ENCODE measurements around the gene SLC6A20.
"Not testable (repeated sequence)": the region's sequence is repeated elsewhere in the genome, so short reads cannot be mapped to it uniquely, and the experiment has no call there.

Gene SLC6A20

DNA sequence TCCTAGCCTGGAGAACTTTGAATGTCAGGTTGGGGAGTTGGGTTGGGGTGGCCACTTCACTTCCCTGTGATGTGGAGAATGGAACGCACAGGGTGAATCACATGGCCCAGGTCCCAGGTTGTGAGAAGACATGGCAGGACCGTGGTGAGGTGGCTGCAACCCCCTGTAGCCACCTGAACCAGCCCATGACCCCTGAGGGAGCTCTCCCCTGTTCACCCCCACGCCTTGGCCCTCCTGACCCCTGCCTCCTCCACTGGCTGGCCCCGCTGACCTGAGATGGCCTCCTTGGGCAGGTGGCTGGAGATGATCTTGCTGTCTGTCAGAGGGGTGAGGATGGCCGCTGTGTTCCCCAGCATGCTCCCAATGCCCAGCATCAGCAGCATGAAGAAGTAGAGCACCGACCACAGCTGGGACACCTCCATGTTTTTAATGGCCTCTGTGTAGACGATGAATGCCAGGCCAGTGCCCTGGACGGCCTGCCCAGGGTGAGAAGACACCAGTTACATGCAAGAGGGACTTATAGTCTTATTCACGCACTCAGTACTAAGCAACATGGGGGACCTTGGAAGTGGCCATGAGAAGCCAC is 31.0 kb downstream of the SLC6A20 start:
- intact Hi-C loops (cut with micrococcal nuclease): no loop called here
- no peak overlapping the region for H3K27ac Mint-ChIP-seq
- peaks cover 15% of the 10 kb centered on the region for H3K27me3 Mint-ChIP-seq
- no peaks in the 10 kb centered on the region for H3K36me3 Mint-ChIP-seq (ENCODE audit: low read depth)
- no peaks in the 10 kb centered on the region for H3K9me3 Mint-ChIP-seq
- no peak overlapping the region for H3K4me3 Mint-ChIP-seq
- peaks cover 5% of the 10 kb centered on the region for H3K4me1 Mint-ChIP-seq (ENCODE audit: low read depth)

DNA sequence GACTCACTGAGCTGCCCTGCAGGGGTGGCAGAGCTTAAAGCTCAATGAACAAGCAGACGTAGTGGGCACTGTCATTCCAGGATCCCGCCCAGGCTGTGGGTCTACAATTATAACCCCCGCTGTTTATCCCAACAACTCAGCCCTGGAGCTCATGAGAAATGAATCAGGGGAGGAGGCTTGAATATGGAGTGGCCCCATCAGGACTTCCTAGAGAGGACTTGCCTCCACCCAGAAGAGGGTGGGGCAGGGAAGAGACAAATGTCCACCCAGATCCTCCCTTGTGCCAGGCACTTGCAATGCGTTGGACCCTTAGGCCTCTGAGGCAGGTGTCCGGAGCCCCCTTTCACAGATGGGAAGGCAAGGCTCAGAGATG is 33.0 kb downstream of the SLC6A20 start:
- no peaks in the 10 kb centered on the region for H3K9me3 Mint-ChIP-seq
- no peak overlapping the region for H3K4me3 Mint-ChIP-seq
- intact Hi-C loops (cut with micrococcal nuclease): no loop called here
- H3K27me3 Mint-ChIP-seq: peaks cover 9% of the 10 kb centered on the region
- no peaks in the 10 kb centered on the region for H3K36me3 Mint-ChIP-seq (ENCODE audit: low read depth)
- no peak overlapping the region for H3K27ac Mint-ChIP-seq
- peaks cover 5% of the 10 kb centered on the region for H3K4me1 Mint-ChIP-seq (ENCODE audit: low read depth)

DNA sequence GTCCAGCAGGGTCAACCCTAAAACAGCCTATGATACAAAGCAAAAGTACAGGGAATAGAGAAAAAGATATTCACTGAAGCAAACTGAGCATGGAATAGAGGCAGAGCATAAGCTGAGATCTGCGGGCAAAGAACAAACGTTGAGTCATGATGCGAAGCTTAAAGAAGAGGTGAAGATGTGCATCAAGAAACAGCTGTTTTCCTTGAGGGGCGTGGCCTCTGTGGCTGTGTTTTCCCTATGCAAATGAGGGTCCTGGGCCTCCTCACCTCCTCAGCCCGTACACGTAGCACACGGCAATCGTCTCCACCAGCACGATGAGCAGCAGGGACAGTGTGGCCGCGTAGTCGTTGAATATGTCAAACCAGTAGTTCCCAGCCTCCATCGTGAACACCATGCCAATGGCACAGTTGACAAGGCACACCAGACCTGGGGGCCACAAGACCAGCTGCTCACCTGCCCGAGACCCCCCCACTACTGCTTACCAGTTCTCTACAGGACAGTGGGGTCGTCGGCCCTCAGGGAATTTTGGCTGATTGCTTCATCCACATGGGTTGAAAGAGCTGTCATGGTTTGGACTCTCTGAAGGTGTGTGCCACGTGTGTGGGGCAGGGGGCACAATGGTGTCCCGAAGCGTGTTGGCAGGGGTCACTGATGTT is 33.6 kb downstream of the SLC6A20 start:
- intact Hi-C loops (cut with micrococcal nuclease): no loop called here
- H3K4me3 Mint-ChIP-seq: no peak overlapping the region
- H3K27me3 Mint-ChIP-seq: peaks cover 7% of the 10 kb centered on the region
- peaks cover 5% of the 10 kb centered on the region for H3K4me1 Mint-ChIP-seq (ENCODE audit: low read depth)
- H3K36me3 Mint-ChIP-seq (ENCODE audit: low read depth): no peaks in the 10 kb centered on the region
- H3K9me3 Mint-ChIP-seq: no peaks in the 10 kb centered on the region
- no peak overlapping the region for H3K27ac Mint-ChIP-seq

DNA sequence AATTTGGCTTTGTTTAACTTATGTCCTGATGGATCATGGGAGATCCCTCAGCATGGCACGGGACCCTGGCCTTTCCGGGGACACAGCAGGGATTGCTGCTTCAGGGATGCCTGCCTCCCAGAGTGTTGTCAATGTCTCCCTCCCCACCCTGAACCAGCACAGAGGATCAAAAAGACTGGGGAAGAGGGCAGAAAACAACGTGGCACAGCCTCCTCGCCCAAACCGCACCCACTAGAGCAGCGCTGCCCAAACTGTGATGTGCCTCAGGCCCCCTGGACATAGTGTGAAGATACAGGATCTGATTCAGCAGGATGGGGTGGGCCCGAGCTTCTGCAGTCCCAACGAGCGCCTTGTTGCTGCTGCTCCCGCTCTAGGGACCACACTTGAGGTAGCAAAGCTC is 34.5 kb downstream of the SLC6A20 start:
- Mint-ChIP-seq H3K27ac (no peak overlapping the region), H3K4me1 (ENCODE audit: low read depth) (peaks cover 5% of the 10 kb centered on the region), H3K9me3 (no peaks in the 10 kb centered on the region), H3K27me3 (peaks cover 3% of the 10 kb centered on the region), H3K36me3 (ENCODE audit: low read depth) (no peaks in the 10 kb centered on the region), H3K4me3 (no peak overlapping the region)
- intact Hi-C loops (cut with micrococcal nuclease): loop anchor here (1.0 kb wide), 2 partner anchors 167 to 316 kb away; no protein-coding TSS in a partner anchor

DNA sequence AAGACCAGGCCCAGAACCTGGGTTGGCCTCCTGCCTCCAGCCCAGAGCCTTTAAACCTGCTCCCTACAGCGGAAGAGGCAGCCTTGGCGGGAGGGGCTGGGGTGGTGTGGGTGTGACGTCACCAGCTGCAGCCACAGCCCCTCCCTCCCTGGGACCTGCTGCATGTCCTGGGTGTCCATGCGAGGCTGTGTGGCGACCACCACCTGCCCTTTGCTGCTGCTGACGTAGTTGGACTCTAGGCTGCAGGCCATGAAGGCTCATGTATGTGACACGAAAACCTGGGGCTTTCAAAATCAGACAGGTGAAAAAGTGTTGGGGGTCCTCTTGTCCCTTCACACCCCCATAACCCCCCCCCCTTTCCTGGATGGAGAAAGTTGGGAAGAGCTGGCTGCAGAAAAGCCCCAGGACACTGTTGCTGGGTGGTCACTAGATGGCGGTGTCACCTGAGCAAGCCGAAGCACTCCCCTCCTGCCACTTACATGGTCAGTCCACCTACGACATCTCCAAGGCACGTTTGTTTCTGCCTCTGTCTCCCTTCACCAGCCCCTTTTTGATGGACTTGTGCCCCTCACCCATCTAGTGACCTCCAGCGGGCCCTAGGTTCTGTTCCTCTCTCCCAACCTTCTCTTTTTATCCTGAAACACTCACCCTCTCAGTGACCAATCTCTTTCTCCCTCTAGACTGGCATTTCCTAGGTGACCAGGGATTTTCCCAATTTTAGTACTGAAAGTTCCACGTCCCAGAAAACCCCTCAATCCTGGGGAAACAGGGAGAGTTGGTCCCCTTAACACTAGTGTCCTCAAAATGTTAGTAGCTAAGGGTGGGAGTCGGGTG is 35.2 kb downstream of the SLC6A20 start:
- Mint-ChIP-seq H3K27me3 (peaks cover 3% of the 10 kb centered on the region), H3K4me3 (no peak overlapping the region), H3K9me3 (no peaks in the 10 kb centered on the region), H3K27ac (no peak overlapping the region), H3K4me1 (ENCODE audit: low read depth) (peaks cover 5% of the 10 kb centered on the region), H3K36me3 (ENCODE audit: low read depth) (no peaks in the 10 kb centered on the region)
- intact Hi-C loops (cut with micrococcal nuclease): loop anchor here (1.0 kb wide), 2 partner anchors 168 to 317 kb away; no protein-coding TSS in a partner anchor

DNA sequence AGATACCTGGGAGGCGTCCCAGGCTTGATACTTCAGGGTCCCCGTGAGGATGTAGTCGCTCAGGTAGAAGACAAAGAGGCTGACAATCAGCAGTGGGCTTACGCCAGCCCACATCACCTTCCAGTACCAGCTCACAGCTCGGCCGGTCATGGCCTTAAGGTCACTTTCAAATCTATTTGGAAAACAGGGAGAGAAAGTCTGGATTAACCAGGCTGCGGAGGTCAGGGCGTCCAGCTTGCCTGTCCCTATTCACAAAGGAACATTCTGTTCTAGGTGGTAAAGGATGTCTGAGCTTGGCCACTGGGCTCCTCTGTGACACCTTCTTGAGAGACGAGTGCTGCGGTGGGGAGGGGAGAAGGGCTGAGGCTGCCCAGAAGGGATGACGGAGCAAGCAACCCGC is 36.5 kb downstream of the SLC6A20 start:
- H3K4me1 Mint-ChIP-seq (ENCODE audit: low read depth): peaks cover 5% of the 10 kb centered on the region
- H3K36me3 Mint-ChIP-seq (ENCODE audit: low read depth): no peaks in the 10 kb centered on the region
- no peak overlapping the region for H3K27ac Mint-ChIP-seq
- H3K9me3 Mint-ChIP-seq: no peaks in the 10 kb centered on the region
- H3K27me3 Mint-ChIP-seq: peaks cover 3% of the 10 kb centered on the region
- intact Hi-C loops (cut with micrococcal nuclease): no loop called here
- no peak overlapping the region for H3K4me3 Mint-ChIP-seq

DNA sequence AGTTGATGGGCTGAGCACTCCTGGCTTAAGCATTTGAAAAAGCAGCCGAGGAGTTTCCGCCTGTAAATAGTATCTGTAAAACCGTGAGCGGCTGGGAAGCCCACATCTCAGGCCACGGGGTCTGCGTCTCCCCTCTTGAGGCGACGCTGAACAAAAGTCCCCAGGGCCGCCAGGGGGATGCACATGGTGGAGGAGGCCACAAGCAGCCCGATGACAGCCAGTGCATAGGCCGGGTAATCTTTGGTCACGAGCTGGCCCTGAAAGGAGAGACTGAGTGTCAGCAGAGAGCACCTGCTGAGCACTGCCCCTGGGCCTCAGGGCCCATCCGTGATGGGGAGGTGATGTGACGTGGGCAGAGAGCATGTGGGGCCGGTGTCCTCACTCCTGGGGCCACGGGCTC is 37.5 kb downstream of the SLC6A20 start:
- Mint-ChIP-seq H3K27ac (no peak overlapping the region), H3K4me1 (ENCODE audit: low read depth) (peaks cover 11% of the 10 kb centered on the region), H3K27me3 (peaks cover 3% of the 10 kb centered on the region), H3K36me3 (ENCODE audit: low read depth) (no peaks in the 10 kb centered on the region), H3K9me3 (no peaks in the 10 kb centered on the region), H3K4me3 (no peak overlapping the region)
- intact Hi-C loops (cut with micrococcal nuclease): no loop called here

DNA sequence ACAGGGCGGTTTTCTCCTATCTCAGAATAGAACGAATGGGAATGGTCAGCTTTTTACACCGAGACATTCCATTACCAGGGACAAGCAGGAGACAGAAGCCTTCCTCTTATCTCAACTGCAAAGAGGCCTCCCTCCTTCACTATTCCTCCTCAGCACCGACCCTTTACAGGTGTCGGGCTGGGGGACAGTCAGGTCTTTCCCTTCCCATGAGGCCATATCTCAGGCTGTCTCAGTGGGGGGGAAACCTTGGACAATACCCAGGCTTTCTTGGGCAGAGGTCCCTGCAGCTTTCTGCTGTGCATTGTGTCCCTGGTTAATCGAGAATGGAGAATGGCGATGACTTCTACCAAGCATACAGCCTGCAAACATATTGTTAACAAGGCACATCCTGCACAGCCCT is 39.2 kb downstream of the SLC6A20 start:
- H3K9me3 Mint-ChIP-seq; H3K27ac Mint-ChIP-seq; H3K4me3 Mint-ChIP-seq; H3K27me3 Mint-ChIP-seq; intact Hi-C loops (cut with micrococcal nuclease); H3K36me3 Mint-ChIP-seq (ENCODE audit: low read depth): not testable (repeated sequence)
- peaks cover 12% of the 10 kb centered on the region for H3K4me1 Mint-ChIP-seq (ENCODE audit: low read depth)

DNA sequence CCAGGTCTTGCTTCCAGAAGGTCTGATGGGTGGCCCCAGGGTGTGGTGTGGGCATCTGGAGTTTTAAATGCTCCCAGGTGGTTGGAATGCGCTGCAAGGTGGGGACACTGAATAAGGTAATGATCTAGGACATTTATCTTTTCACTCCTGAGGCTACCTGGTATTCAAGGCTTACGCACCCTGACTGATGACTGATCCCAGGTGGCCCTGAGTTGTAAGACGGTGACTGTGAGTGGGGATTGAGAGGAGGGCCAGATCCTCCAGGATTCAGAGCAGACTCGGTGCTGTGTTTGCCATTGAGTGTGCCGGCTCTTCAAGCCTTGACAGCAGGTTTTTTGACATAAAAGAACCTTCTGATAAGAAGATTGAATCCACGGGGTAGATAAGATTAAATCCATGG is 40.3 kb downstream of the SLC6A20 start:
- Mint-ChIP-seq H3K4me1 (ENCODE audit: low read depth) (peaks cover 8% of the 10 kb centered on the region), H3K36me3 (ENCODE audit: low read depth) (no peaks in the 10 kb centered on the region), H3K27me3 (peaks cover 3% of the 10 kb centered on the region), H3K4me3 (no peak overlapping the region), H3K27ac (no peak overlapping the region), H3K9me3 (no peaks in the 10 kb centered on the region)
- intact Hi-C loops (cut with micrococcal nuclease): no loop called here

DNA sequence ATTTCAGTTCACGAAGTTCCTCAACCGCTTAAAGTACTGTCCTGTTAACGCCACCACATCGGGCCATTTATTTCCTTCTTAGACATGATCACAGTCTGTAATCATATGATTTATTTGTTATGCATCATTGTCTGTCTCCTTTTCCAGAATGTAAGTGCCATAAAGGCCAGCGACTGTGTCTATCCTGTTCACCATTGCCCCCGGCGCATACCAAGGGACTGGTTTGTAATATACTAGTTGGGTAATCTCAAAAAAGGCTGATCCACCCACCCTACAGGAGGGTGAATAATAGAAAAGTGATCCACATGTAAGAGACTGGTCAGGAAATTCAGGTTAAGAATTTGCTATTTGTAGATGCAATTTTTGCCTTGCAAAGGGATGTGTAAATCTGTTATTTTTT is 41.9 kb downstream of the SLC6A20 start:
- Mint-ChIP-seq H3K9me3 (no peaks in the 10 kb centered on the region), H3K36me3 (ENCODE audit: low read depth) (no peaks in the 10 kb centered on the region), H3K27me3 (no peaks in the 10 kb centered on the region), H3K4me3 (no peak overlapping the region), H3K4me1 (ENCODE audit: low read depth) (peaks cover 7% of the 10 kb centered on the region), H3K27ac (no peak overlapping the region)
- intact Hi-C loops (cut with micrococcal nuclease): no loop called here

DNA sequence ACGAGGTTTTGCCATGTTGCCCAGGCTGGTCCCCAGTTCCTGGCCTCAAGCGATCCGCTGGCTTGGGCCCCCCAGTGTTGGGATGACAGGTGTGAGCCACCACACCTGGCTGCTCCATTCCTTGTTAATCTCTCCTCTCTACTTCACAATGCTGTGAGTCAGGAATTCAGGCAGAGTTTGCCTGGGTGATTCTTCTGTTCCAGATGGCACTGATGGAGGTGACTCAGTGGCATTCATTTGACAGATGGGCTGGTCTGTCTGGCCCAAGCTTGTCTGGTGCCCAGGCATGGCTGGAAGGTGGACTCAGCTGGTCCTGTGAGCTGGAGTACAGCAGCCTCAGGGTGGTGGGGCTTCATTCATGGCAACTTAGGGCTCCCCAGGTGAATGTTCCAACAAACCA is 43.2 kb downstream of the SLC6A20 start:
- Mint-ChIP-seq H3K4me3 (no peak overlapping the region), H3K36me3 (ENCODE audit: low read depth) (peaks cover 10% of the 10 kb centered on the region), H3K27me3 (no peaks in the 10 kb centered on the region), H3K9me3 (peaks cover 9% of the 10 kb centered on the region), H3K4me1 (ENCODE audit: low read depth) (peaks cover 7% of the 10 kb centered on the region), H3K27ac (no peak overlapping the region)
- intact Hi-C loops (cut with micrococcal nuclease): no loop called here

DNA sequence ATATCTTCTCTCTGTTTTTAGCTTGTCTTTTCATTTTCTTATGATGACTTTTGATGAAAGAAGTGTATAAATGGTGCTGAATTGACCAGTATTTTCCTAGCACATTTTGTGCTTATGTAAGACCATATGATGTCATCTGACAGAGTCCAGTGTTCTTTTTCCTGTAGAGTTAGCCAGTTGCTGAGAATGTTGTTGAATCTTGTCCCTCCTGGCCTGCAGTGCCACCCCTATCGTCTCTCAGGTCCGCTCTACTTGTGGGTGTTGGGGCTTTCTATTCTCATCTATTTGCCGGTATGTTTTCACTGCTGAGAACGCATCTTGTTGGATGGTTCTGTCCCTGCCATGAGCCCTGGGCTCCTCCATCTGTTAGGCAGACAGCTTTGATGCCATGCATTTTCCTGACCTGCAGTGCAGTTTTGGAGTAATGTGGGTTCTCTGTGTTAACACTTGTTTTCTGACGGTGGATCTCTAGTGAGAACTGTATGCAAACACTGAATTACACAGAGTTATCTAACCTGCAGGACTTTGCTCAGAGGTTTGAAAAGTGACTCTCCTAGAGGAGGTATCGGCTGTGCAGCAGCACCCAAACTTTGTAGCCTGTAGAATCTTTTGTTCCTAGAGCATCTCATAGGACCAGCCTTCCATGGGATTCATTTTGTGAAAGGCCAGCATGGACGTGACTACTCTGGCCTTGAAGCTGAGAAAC is 44.6 kb downstream of the SLC6A20 start:
- H3K27ac Mint-ChIP-seq: no peak overlapping the region

DNA sequence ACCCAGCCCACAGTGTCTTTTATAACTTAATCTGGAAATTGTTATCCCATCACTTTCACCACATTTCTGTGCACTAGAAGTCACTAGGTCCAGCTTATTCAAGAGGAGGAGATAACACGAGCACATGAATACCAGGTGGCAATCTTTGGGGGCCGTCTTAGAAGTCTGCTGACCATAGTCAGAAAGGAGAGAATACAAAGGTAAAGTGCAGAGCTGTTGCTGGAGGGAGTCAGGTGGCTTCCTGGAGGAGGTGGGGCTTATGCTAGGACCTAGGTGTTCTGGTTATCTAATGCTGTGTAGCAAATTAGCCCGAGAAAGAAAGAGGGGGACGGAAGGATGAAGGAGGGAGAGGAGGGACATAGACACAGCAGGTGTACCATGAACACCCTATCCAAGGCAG is 46.5 kb downstream of the SLC6A20 start:
- Mint-ChIP-seq H3K36me3 (ENCODE audit: low read depth) (peaks cover 41% of the 10 kb centered on the region), H3K27me3 (no peaks in the 10 kb centered on the region), H3K9me3 (peaks cover 9% of the 10 kb centered on the region), H3K27ac (no peak overlapping the region), H3K4me3 (no peak overlapping the region), H3K4me1 (ENCODE audit: low read depth) (peaks cover 7% of the 10 kb centered on the region)
- intact Hi-C loops (cut with micrococcal nuclease): no loop called here

More for the DNA sequence above, 44.6 kb downstream of the SLC6A20 start:
- H3K4me3 Mint-ChIP-seq: no peak overlapping the region
- peaks cover 24% of the 10 kb centered on the region for H3K36me3 Mint-ChIP-seq (ENCODE audit: low read depth)
- intact Hi-C loops (cut with micrococcal nuclease): no loop called here
- no peaks in the 10 kb centered on the region for H3K27me3 Mint-ChIP-seq
- peaks cover 9% of the 10 kb centered on the region for H3K9me3 Mint-ChIP-seq
- H3K4me1 Mint-ChIP-seq (ENCODE audit: low read depth): peaks cover 7% of the 10 kb centered on the region

DNA sequence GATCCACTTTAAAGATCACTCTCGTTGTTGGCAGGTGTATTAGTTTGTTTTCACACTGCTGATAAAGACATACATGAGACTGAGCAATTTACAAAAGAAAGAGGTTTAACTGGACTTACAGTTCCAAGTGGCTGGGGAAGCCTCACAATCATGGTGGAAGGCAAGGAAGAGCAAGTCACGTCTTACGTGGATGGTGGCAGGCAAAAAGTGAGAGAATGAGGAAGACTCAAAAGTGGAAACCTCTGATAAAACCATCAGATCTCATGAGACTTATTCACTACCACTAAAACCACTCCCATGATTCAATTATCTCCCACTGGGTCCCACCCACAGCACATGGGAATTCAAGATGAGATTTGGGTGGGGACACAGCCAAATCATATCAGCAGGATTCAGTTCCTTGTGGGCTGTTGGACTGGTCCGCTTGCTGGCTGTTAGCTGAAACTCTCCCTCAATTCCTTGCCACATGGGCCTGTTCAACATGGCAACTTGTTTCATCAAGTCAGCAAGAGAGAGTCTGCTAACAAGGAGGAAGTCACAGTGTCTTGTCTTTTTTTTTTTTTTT is 47.2 kb downstream of the SLC6A20 start:
- H3K27ac Mint-ChIP-seq; H3K9me3 Mint-ChIP-seq; H3K4me1 Mint-ChIP-seq (ENCODE audit: low read depth); intact Hi-C loops (cut with micrococcal nuclease); H3K27me3 Mint-ChIP-seq; H3K4me3 Mint-ChIP-seq: not testable (repeated sequence)
- peaks cover 45% of the 10 kb centered on the region for H3K36me3 Mint-ChIP-seq (ENCODE audit: low read depth)

Data from dendritic cell treated with granulocyte-macrophage colony-stimulating factor and Interleukin-4, amounts not matched to agents 40 ng/mL and 50 ng/mL, for 4 days (primary cell).